ENCODE data around the gene KLHL7.

- TF ChIP-seq JUND (IDR thresholded peaks at IDR 0.05; ENCODE audit: borderline replicate concordance, low read depth, low read length) (no peak), JUND (tag; IDR thresholded peaks at IDR 0.05; ENCODE audit: borderline replicate concordance, low read depth, low read length) (no peak), SIN3B (IDR thresholded peaks at IDR 0.05; ENCODE audit: low read depth) (no peak), CTCF (IDR thresholded peaks at IDR 0.05 in 2 of 3, conservative IDR thresholded peaks at IDR 0.05 in 1 of 3; ENCODE audit: insufficient read depth in 2 of 3, low read depth in 1 of 3, low read length in 3 of 3) (no peak), CREM (IDR thresholded peaks at IDR 0.05; ENCODE audit: low read depth) (no peak), CREB1 (IDR thresholded peaks at IDR 0.05) (no peak), CREB1 (CRISPR knock-in tag; IDR thresholded peaks at IDR 0.05) (no peak), ZBTB9 (CRISPR knock-in tag; IDR thresholded peaks at IDR 0.05) (no peak), HNRNPL (IDR thresholded peaks at IDR 0.05; ENCODE audit: low read depth, low read length) (no peak)
These were observed 62.7 kb downstream of the KLHL7 start for GRCh38 chr7:23168111-23168885.

Data from K562 (cell line).